Measurements from ENCODE around the gene NUDT8.
"Not testable (repeated sequence)": the region's sequence is repeated elsewhere in the genome, so short reads cannot be mapped to it uniquely, and the experiment has no call there.

The NUDT8 gene

GRCh38 chr11:67627812-67628624, 1.7 kb downstream of the NUDT8 start:
- no peak for DNase-seq (ENCODE audit: low read depth)

GRCh38 chr11:67627441-67627811, 2.3 kb downstream of the NUDT8 start:
- no peak for DNase-seq (ENCODE audit: low read depth)

- DNase-seq (ENCODE audit: low read depth): no peak
These were observed 2.8 kb downstream of the NUDT8 start for GRCh38 chr11:67626970-67627369.

GRCh38 chr11:67626131-67626833, 3.5 kb downstream of the NUDT8 start:
- not testable (repeated sequence) for DNase-seq (ENCODE audit: low read depth)

GRCh38 chr11:67623795-67624194, 5.9 kb downstream of the NUDT8 start:
- DNase-seq (ENCODE audit: low read depth): not testable (repeated sequence)

GRCh38 chr11:67622905-67623304, 6.8 kb downstream of the NUDT8 start:
- not testable (repeated sequence) for DNase-seq (ENCODE audit: low read depth)

GRCh38 chr11:67621928-67622327, 7.8 kb downstream of the NUDT8 start:
- not testable (repeated sequence) for DNase-seq (ENCODE audit: low read depth)

- not testable (repeated sequence) for DNase-seq (ENCODE audit: low read depth)
These were observed 9.1 kb downstream of the NUDT8 start for GRCh38 chr11:67620621-67621020.

- not testable (repeated sequence) for DNase-seq (ENCODE audit: low read depth)
These were observed 9.8 kb downstream of the NUDT8 start for GRCh38 chr11:67619683-67620618.

- not testable (repeated sequence) for DNase-seq (ENCODE audit: low read depth)
These were observed 10.7 kb downstream of the NUDT8 start for GRCh38 chr11:67618901-67619659.

GRCh38 chr11:67617243-67617953, 12.3 kb downstream of the NUDT8 start:
- DNase-seq (ENCODE audit: low read depth): no peak

- DNase-seq (ENCODE audit: low read depth): no peak
These were observed 13.1 kb downstream of the NUDT8 start for GRCh38 chr11:67616431-67617242.

GRCh38 chr11:67615728-67616430, 13.9 kb downstream of the NUDT8 start:
- DNase-seq (ENCODE audit: low read depth): no peak

GRCh38 chr11:67614730-67615714, 14.7 kb downstream of the NUDT8 start:
- DNase-seq (ENCODE audit: low read depth): no peak

- peak; percentile 81 for DNase-seq (ENCODE audit: low read depth)
These were observed 15.6 kb downstream of the NUDT8 start for GRCh38 chr11:67613960-67614715.

GRCh38 chr11:67613313-67613959, 16.3 kb downstream of the NUDT8 start:
- no peak for DNase-seq (ENCODE audit: low read depth)

GRCh38 chr11:67612751-67613150, 17.0 kb downstream of the NUDT8 start:
- no peak for DNase-seq (ENCODE audit: low read depth)

Data from activated gamma-delta T cell treated with anti-CD3 and anti-CD28 coated beads, Interleukin-2, amount 50 U/mL, for 16 hours (primary cell).